SJSA1 (cell line): Measurements from ENCODE around the gene ZSWIM5. TPM values are rescaled to one million over a fixed set of nuclear protein-coding genes. Genes with fewer than 3 reads are reported as not detected.
"Not testable (repeated sequence)": the region's sequence is repeated elsewhere in the genome, so short reads cannot be mapped to it uniquely, and the experiment has no call there.

Source experiments
- DNase-seq, 2 experiments: peaks; one replicate each; pipeline ENCODE4 v3.0.0-alpha.2; 2015 to 2020; ENCODE audit warnings: low spot score in 2 of 2, low read depth in 1 of 2
- H3K27ac ChIP-seq: fragments of 250-450 bp; sonication (Bioruptor Pico); 2 replicates; pipeline ENCODE4 v1.5.1; 2020; ENCODE audit warnings: mild to moderate bottlenecking, moderate library complexity
- H3K27me3 ChIP-seq: fragments of 250-450 bp; sonication (Bioruptor Pico); replicated peaks from 2 replicates; pipeline ENCODE4 v1.5.1; 2020; ENCODE audit warnings: mild to moderate bottlenecking, moderate library complexity
- H3K36me3 ChIP-seq: fragments of 250-450 bp; sonication (Bioruptor Pico); 2 replicates; pipeline ENCODE4 v1.5.1; 2020; ENCODE audit warnings: mild to moderate bottlenecking
- H3K4me1 ChIP-seq: fragments of 250-450 bp; sonication (Bioruptor Pico); replicated peaks from 2 replicates; pipeline ENCODE4 v1.6.1; 2021; ENCODE audit warnings: mild to moderate bottlenecking
- H3K4me3 ChIP-seq: fragments of 250-450 bp; sonication (Bioruptor Pico); 2 replicates; pipeline ENCODE4 v1.5.1; 2020; ENCODE audit warnings: mild to moderate bottlenecking
- H3K9me3 ChIP-seq: fragments of 250-450 bp; sonication (Bioruptor Pico); replicated peaks from 2 replicates; pipeline ENCODE4 v1.5.1; 2020; ENCODE audit warnings: mild to moderate bottlenecking
- total RNA-seq: library from RNA; depleted of rRNA; stranded (reverse); fragments of >200 nt; shearing (Covaris generic); gene quantifications from 2 replicates; pipeline ENCODE4 v1.2.3, GENCODE V29; 2014; rRNA removed

The ZSWIM5 gene
- 0.03 TPM in 1 of 2 replicates, not detected in the other for total RNA-seq

DNA sequence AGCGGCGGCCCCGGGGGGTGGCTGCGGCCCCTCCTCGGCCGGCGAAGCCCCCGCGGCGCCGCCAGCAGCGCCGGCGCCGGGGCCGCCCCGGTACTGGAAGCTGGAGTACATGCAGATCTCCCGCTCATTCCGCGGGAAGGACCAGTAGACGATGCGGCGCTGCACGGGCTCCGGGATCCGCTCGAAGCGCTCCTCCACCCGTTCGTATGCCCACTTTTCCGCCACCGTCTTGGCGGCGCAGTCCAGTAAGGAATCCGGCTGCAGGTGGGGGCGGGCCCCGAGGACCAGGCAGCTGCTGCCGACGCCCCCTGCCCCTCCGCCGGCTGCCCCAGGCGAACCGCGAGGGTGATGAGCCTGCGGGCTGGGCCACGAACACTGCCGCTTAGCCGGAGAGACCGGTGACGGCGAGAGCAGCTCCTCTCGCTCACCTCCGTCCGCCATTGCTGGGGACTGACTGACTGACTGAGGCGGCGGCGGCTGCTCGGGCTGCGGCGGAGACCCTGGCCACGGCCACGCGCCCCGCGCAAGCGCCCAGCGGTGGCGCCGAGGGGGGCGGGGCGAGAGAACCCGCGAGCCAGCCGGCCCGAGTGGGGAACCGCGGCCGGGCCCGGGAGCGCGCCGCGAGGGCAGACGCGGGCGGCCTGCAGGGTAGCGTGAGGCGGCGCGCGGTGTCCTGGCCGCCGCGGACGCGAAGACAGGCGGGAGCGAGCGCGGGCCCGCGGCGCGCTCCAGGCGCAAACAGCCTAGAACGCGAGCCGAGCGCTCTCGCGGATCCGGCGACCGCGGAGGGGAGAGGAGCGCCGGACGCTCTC lies at the start of gene ZSWIM5:
TSS of gene ZSWIM5 (minus strand) at position 696 of the 812 bp plus-strand sequence. CDS start at position 441, 255 bp downstream.
- DNase-seq: peak; percentile 45
- Histone ChIP-seq H3K4me3 (peak within 1 kb of the TSS; percentile 54), H3K4me1 (peaks cover 11% of the 10 kb centered on the region), H3K36me3 (no peaks in the 10 kb centered on the region), H3K9me3 (no peaks in the 10 kb centered on the region), H3K27ac (no peak within 1 kb of the TSS), H3K27me3 (peaks cover 80% of the 10 kb centered on the region)

DNA sequence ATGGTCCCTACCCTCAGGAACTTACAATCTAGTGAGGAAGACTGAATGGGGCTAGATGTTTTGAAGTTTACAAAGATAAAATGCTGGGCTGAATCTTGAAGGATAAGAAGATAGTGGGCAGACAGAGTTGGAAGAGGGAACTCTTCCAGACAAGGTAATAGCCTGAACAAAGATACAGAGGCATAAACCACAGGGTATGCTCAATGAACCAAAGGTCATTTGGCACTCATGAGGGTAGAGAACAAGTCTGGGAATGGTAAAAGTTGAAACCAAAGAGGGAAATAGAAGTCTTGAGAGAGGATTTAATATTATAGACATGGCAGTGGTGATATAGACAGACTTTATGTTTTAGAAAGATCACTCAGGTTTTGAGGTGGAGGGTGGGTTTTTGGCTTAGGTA lies 48.1 kb upstream of the ZSWIM5 start:
- H3K9me3 ChIP-seq: peaks cover 19% of the 10 kb centered on the region
- no peak for DNase-seq
- H3K27ac ChIP-seq: no peak overlapping the region
- H3K27me3 ChIP-seq: no peaks in the 10 kb centered on the region; the same call in 1 of the 2 replicates
- no peaks in the 10 kb centered on the region for H3K4me1 ChIP-seq
- no peaks in the 10 kb centered on the region for H3K36me3 ChIP-seq
- no peak overlapping the region for H3K4me3 ChIP-seq

DNA sequence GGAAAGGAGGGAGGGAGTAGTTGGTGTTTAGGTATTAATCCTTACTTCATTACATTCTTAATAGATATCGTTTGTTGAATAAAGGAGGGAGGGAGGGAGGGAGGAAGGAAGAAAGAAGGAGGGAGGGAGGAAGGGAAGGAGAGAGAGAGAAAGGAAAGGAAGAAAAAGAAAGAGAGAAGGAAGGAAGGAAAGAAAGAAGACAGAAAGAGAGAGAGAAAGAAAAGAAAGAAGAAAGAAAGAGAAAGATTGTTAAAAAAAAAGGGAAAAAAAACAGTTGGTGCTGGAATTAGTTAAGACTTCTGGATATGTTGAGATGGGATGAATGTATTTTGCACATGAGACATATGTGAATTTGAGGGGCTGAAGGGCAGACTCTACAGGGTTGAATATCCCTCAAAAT lies 44.1 kb upstream of the ZSWIM5 start:
- DNase-seq: no peak
- Histone ChIP-seq H3K4me3 (no peak overlapping the region), H3K9me3 (no peaks in the 10 kb centered on the region)

DNA sequence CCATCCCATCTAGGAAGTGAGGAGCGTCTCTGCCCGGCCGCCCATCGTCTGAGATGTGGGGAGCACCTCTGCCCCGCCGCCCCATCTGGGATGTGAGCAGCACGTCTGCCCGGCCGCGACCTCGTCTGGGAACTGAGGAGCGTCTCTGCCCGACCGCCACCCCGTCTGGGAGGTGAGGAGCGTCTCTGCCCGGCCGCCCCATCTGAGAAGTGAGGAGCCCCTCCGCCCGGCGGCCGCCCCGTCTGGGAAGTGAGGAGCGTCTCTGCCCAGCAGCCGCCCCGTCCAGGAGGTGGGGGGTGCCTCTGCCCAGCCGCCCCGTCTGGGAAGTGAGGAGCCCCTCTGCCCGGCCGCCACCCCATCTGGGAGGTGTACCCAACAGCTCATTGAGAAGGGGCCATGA lies 41.6 kb upstream of the ZSWIM5 start:
- H3K4me3 ChIP-seq, DNase-seq, H3K27ac ChIP-seq, H3K36me3 ChIP-seq, H3K27me3 ChIP-seq, H3K9me3 ChIP-seq: not testable (repeated sequence)
- H3K4me1 ChIP-seq: peaks cover 12% of the 10 kb centered on the region

More for the DNA sequence above, 44.1 kb upstream of the ZSWIM5 start:
- H3K4me1 ChIP-seq: peaks cover 12% of the 10 kb centered on the region
- no peaks in the 10 kb centered on the region; the same call in 1 of the 2 replicates for H3K27me3 ChIP-seq
- H3K36me3 ChIP-seq: no peaks in the 10 kb centered on the region
- H3K27ac ChIP-seq: no peak overlapping the region

DNA sequence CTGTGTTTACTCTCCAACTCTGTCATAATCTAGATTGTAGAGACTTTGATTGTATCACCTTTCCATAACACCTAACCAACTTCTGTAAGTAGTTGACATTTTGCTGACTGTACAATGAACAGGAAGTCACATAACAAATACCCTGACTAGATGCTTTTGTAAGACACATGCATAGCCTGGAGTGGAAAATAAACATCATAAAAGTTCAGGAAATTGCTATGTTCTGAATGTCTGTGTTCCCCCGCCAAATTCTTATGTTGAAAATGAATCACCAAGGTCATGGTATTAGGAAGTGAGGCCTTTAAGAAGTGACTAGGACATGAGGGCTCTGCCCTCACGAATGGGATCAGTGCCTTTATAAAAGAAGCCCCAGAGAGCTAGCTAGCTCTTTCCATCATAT lies 40.4 kb upstream of the ZSWIM5 start:
- DNase-seq: peak in 1 of 2 experiments; percentile 67
- Histone ChIP-seq H3K27me3 (no peaks in the 10 kb centered on the region), H3K4me3 (no peak overlapping the region), H3K4me1 (peaks cover 12% of the 10 kb centered on the region), H3K9me3 (peaks cover 5% of the 10 kb centered on the region), H3K27ac (peak overlapping the region; percentile 55), H3K36me3 (no peaks in the 10 kb centered on the region)

DNA sequence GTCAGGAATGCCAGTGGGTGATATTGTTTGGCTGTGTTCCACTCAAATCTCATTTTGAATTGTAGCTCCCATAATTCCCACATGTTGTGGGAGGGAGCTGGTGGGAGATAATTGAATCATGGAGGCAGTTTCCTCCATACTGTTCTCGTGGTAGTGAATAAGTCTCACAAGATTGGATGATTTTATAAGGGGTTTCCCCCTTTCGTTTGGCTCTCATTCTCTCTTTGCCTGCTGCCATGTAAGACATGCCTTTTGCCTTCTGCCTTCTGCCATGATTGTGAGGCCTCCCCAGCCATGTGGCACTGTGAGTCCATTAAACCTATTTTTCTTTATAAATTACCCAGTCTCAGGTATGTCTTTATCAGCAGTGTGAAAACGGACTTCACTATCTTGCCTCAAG lies 40.0 kb upstream of the ZSWIM5 start:
- not testable (repeated sequence) for DNase-seq
- peak overlapping the region; percentile 44; the same call in 1 of the 2 replicates for H3K27ac ChIP-seq

DNA sequence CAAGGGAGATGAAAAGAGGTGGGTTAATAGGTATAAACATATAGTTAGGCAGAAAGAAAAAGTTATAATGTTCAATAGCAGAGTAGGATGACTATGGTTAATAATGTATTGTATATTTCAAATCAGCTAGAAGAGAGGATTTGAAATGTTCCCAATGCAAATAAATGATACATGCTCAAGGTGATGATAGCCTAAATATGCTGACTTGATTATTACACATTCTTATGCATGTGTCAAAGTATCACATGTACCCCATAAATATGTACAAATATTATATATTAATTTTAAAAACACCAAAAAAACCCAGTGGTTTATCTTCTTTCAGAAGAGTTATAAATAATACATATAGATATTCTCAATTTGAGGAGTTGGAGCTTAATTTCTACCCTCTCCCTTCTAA lies 38.3 kb upstream of the ZSWIM5 start:
- DNase-seq: no peak
- H3K27me3 ChIP-seq: no peaks in the 10 kb centered on the region

More for the DNA sequence above, 40.0 kb upstream of the ZSWIM5 start:
- not testable (repeated sequence) for H3K4me3 ChIP-seq, H3K36me3 ChIP-seq, H3K27me3 ChIP-seq, H3K9me3 ChIP-seq
- peaks cover 12% of the 10 kb centered on the region for H3K4me1 ChIP-seq

DNA sequence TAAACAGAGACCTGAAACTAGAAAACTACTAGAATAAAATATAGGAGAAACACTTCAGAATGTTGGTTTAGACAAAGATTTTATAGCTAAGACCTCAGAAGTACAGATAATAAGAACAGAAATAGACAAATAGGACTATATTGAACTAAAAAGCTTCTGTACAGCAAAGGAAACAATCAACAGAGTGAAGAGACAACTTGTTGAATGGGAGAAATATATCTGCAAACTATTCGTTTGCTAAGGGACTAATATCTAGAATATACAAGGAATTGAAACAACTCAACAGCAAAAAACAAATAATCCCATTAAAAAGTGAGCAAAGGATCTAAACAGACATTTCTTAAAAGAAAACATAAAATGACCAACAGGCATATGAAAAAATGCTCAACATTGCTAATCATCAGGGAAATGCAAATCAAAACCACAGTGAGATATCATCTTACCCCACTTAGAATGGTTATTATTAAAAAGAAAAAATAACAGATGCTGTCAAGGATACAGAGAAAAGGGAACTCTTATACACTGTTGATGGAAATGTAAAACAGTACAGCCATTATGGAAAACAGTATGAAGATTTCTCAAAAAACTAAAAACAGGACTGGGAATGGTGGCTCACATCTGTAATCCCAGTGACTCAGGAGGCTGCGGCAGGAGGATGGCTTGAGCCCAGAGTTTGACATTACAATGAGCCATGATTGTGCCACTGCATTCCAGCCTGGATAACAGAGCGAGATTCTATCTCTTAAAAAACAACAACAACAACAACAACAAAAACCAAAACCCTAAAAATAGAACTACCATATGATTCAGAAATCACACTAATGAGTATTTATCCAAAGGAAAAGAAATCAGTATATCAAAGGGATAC lies 37.3 kb upstream of the ZSWIM5 start:
- no peaks in the 10 kb centered on the region for H3K36me3 ChIP-seq
- peaks cover 9% of the 10 kb centered on the region for H3K9me3 ChIP-seq
- H3K27ac ChIP-seq: no peak overlapping the region
- peaks cover 15% of the 10 kb centered on the region for H3K4me1 ChIP-seq
- no peak overlapping the region for H3K4me3 ChIP-seq
- no peak for DNase-seq
- H3K27me3 ChIP-seq: no peaks in the 10 kb centered on the region

More for the DNA sequence above, 38.3 kb upstream of the ZSWIM5 start:
- Histone ChIP-seq H3K27ac (no peak overlapping the region), H3K36me3 (no peaks in the 10 kb centered on the region), H3K4me3 (no peak overlapping the region), H3K4me1 (peaks cover 12% of the 10 kb centered on the region), H3K9me3 (peaks cover 9% of the 10 kb centered on the region)

DNA sequence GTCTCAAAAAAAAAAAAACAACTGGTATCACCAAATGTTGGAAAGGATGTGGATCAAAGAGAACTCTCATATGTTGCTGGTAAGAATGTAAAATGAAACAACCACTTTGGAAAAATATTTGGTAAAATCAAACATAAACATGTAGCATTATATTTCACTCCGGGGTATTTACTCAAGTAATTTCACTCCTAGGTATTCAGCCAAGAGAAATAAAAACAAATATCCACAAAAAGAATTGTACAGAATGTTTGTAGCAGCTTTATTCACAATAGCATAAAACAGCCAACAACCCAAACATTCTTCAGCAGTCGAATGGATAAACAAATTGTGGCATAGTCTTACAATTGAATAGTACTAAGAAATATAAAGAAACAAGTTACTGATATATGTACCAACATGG lies 32.4 kb upstream of the ZSWIM5 start:
- Histone ChIP-seq H3K4me1 (0 out of 2 replicates have a peak, but pooled peaks cover 3% of the 10 kb centered on the region), H3K9me3 (peaks cover 9% of the 10 kb centered on the region), H3K27ac (no peak overlapping the region), H3K4me3 (no peak overlapping the region), H3K36me3 (no peaks in the 10 kb centered on the region), H3K27me3 (no peaks in the 10 kb centered on the region)
- peak in 1 of 2 experiments; percentile 58 for DNase-seq

DNA sequence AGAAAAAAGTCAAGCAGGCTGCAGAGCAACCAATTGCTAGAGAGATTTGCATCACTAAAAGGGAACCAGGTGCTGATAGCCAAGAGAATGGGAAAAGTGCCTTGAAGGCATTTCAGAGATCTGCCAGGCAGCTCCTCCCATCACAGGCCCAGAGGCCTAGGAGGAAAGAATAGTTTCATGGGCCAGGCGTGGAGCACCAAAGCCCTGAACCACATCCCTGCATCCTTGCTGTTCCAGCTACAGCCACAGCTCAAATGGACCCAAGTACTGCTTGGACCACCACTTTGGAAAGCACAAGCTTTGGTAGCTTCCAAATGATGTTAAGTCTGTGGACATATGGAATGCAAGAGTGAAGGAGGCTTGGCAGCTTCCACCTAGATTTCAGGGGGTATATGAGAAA lies 29.7 kb upstream of the ZSWIM5 start:
- Histone ChIP-seq H3K9me3 (no peaks in the 10 kb centered on the region; the same call in 1 of the 2 replicates), H3K36me3 (no peaks in the 10 kb centered on the region), H3K27ac (no peak overlapping the region), H3K4me3 (no peak overlapping the region), H3K27me3 (no peaks in the 10 kb centered on the region), H3K4me1 (0 out of 2 replicates have a peak, but pooled peaks cover 3% of the 10 kb centered on the region)
- DNase-seq: no peak

DNA sequence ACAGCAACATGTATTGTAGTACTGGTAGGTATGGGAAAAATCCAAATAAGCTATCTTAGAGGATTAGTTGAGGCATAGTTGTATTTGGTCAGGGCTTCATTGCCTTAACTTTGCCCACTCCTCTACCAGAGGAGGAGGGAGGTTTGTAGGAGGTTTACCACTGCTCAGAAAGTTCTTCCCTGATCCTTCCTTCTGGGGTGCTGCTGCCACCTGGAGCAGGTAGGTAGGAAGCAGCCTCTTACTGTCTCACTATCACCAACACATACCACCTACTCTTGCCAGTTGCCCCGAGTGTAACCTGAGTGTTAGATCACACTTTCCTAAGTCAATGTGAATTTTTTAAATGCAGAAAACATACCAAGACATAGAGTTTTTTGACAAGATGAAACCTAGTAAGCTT lies 24.1 kb upstream of the ZSWIM5 start:
- no peaks in the 10 kb centered on the region for H3K36me3 ChIP-seq
- no peaks in the 10 kb centered on the region for H3K9me3 ChIP-seq
- no peaks in the 10 kb centered on the region for H3K27me3 ChIP-seq
- no peaks in the 10 kb centered on the region for H3K4me1 ChIP-seq
- H3K4me3 ChIP-seq: no peak overlapping the region
- DNase-seq: no peak
- H3K27ac ChIP-seq: no peak overlapping the region

DNA sequence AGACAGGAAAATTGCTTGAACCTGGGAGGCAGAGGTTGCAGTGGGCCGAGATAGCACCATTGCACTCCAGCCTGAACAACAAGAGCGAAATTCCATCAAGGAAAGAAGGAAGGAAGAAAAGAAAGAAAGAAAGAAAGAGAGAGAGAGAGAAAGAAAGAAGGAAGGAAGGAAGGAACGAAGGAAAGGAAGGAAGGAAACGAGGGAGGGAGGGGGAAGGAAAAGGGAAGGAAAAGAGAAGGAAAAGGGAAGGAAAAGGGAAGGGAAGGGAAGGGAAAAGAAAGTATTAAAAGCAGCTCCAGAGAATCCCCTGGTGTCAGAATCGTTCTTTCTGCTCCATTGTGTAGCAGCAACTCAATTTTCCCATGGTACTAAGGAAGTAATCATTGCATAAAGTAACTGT lies 19.2 kb upstream of the ZSWIM5 start:
- Histone ChIP-seq H3K27me3 (no peaks in the 10 kb centered on the region), H3K4me3 (no peak overlapping the region), H3K4me1 (no peaks in the 10 kb centered on the region), H3K27ac (no peak overlapping the region), H3K9me3 (no peaks in the 10 kb centered on the region), H3K36me3 (no peaks in the 10 kb centered on the region)
- DNase-seq: no peak

DNA sequence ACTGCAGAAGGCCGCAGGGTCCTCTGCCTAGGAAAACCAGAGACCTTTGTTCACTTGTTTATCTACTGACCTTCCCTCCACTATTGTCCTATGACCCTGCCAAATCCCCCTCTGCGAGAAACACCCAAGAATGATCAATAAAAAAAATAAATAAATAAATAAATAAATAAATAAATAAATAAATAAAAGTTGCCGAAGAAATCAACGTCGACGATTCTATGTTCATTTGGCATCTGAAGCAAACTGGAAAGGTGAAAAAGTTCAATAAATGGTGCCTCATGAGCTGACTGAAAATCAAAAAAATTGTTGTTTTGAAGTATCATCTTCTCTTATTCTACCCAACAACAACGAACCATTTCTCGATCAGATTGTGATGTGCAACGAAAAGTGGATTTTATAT lies 17.3 kb upstream of the ZSWIM5 start:
- not testable (repeated sequence) for H3K36me3 ChIP-seq, DNase-seq, H3K4me1 ChIP-seq, H3K4me3 ChIP-seq, H3K27me3 ChIP-seq, H3K9me3 ChIP-seq, H3K27ac ChIP-seq

DNA sequence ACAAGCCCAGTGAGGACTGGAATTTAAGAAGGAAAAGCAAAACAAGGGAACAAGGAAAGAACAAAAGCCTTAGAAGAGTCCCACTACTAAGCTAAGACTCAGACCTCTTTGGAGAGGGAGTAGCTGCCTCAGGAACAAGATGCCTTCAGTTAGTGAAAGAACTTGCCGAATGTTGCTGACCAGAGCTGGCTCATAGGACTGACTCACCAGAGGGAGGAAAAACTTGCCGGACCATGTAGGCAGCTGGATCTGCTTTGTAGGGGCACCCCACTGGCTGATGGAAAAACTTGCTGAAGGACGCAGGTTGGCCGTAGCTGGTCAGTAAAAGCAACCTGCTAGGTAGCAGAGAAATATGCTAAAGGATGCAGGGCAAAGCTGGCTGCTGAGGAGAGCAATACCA lies 15.3 kb upstream of the ZSWIM5 start:
- peak in 1 of 2 experiments; percentile 4 for DNase-seq
- H3K9me3 ChIP-seq: no peaks in the 10 kb centered on the region
- H3K27ac ChIP-seq: no peak overlapping the region
- H3K4me1 ChIP-seq: no peaks in the 10 kb centered on the region
- H3K36me3 ChIP-seq: no peaks in the 10 kb centered on the region
- 0 out of 2 replicates have a peak, but pooled peaks cover 5% of the 10 kb centered on the region for H3K27me3 ChIP-seq
- H3K4me3 ChIP-seq: no peak overlapping the region
